Liver (tissue), 9 donors: ENCODE results near the gene DPF3. TPM values are rescaled to one million over a fixed set of nuclear protein-coding genes. Genes with fewer than 3 reads are reported as not detected.

Source experiments
- DNase-seq: peaks from one replicate; pipeline ENCODE4 v3.0.0-alpha.2; 2017; ENCODE audit warnings: low spot score
- H3K27ac ChIP-seq, 2 donors: one replicate each; pipeline ENCODE4 v1.7.0; 2013; ENCODE audit warnings: inconsistent platforms in 2 of 2, low read length in 2 of 2, control low read depth in 1 of 2, low read depth in 1 of 2, mild to moderate bottlenecking in 1 of 2
- H3K27me3 ChIP-seq, 4 donors: one replicate each; pipeline versions ENCODE4 v1.6.1 to v1.7.0; 2013; ENCODE audit warnings: low read length in 3 of 4, inconsistent platforms in 1 of 4, mild to moderate bottlenecking in 1 of 4, moderate library complexity in 1 of 4; ENCODE audit not compliant: control insufficient read depth in 4 of 4, insufficient read depth in 4 of 4
- H3K36me3 ChIP-seq, 4 donors: one replicate each; pipeline versions ENCODE4 v1.6.1 to v1.7.0; 2013; ENCODE audit warnings: low read length in 3 of 4, mild to moderate bottlenecking in 3 of 4, low read depth in 1 of 4, moderate library complexity in 1 of 4; ENCODE audit not compliant: control insufficient read depth in 4 of 4, insufficient read depth in 3 of 4
- H3K4me1 ChIP-seq, 4 donors: one replicate each; pipeline versions ENCODE4 v1.6.1 to v1.7.0; 2013; ENCODE audit warnings: low read length in 3 of 4, mild to moderate bottlenecking in 3 of 4, moderate library complexity in 1 of 4; ENCODE audit not compliant: control insufficient read depth in 4 of 4, insufficient read depth in 4 of 4
- H3K4me3 ChIP-seq, 3 donors: one replicate each; pipeline versions ENCODE4 v1.6.1 to v1.7.0; 2013; ENCODE audit warnings: low read length in 3 of 3, control low read depth in 1 of 3, low read depth in 1 of 3, mild to moderate bottlenecking in 1 of 3
- H3K9ac ChIP-seq, 2 donors: one replicate each; pipeline ENCODE4 v1.7.0; 2013; ENCODE audit warnings: low read length in 2 of 2, mild to moderate bottlenecking in 2 of 2, moderate library complexity in 2 of 2, control low read depth in 1 of 2, low read depth in 1 of 2
- H3K9me3 ChIP-seq, 4 donors: one replicate each; pipeline versions ENCODE4 v1.6.1 to v1.7.0; 2013; ENCODE audit warnings: low read length in 3 of 4; ENCODE audit not compliant: control insufficient read depth in 4 of 4
- ATF3 ChIP-seq: IDR thresholded peaks from 2 replicates; pipeline ENCODE4 v1.6.1; 2016; ENCODE audit warnings: antibody characterized with exemption
- CTCF ChIP-seq: fragments of 150-350 bp; IDR thresholded peaks from 2 replicates; pipeline ENCODE4 v1.5.1; 2017; ENCODE audit warnings: improper control_type of control experiment, low read depth, low read length; ENCODE audit not compliant: missing input control
- EGR1 ChIP-seq, 2 donors: IDR thresholded peaks; 2 replicates each; pipeline ENCODE4 v1.6.1; 2016 to 2018; ENCODE audit warnings: antibody characterized with exemption in 2 of 2, low read depth in 2 of 2
- FOXA1 ChIP-seq: IDR thresholded peaks from 2 replicates; pipeline ENCODE4 v1.6.1; 2016; ENCODE audit warnings: antibody characterized with exemption
- HNF4A ChIP-seq, 2 donors: conservative IDR thresholded peaks; 2 replicates each; pipeline ENCODE4 v1.6.1; 2016; ENCODE audit warnings: antibody characterized with exemption in 2 of 2, mild to moderate bottlenecking in 2 of 2
- HNF4G ChIP-seq: IDR thresholded peaks from 2 replicates; pipeline ENCODE4 v1.6.1; 2016; ENCODE audit warnings: antibody characterized with exemption
- JUND ChIP-seq, 2 donors: IDR thresholded peaks; 2 replicates each; pipeline ENCODE4 v1.6.1; 2016; ENCODE audit warnings: antibody characterized with exemption in 2 of 2
- MAX ChIP-seq: IDR thresholded peaks from 2 replicates; pipeline ENCODE4 v1.6.1; 2016; ENCODE audit warnings: antibody characterized with exemption
- RAD21 ChIP-seq, 2 donors: IDR thresholded peaks; 2 replicates each; pipeline ENCODE4 v1.6.1; 2016; ENCODE audit warnings: antibody characterized with exemption in 2 of 2, mild to moderate bottlenecking in 2 of 2
- REST ChIP-seq: IDR thresholded peaks from 2 replicates; pipeline ENCODE4 v1.6.1; 2016; ENCODE audit warnings: antibody characterized with exemption, mild to moderate bottlenecking
- RXRA ChIP-seq, 2 donors: IDR thresholded peaks; 2 replicates each; pipeline ENCODE4 v1.6.1; 2017 to 2018; ENCODE audit warnings: antibody characterized with exemption in 2 of 2, mild to moderate bottlenecking in 1 of 2
- TAF1 ChIP-seq: conservative IDR thresholded peaks from 2 replicates; pipeline ENCODE4 v1.6.1; 2016; ENCODE audit warnings: antibody characterized with exemption, mild to moderate bottlenecking
- YY1 ChIP-seq: IDR thresholded peaks from 2 replicates; pipeline ENCODE4 v1.6.1; 2016; ENCODE audit warnings: antibody characterized with exemption, mild to moderate bottlenecking
- ZBTB33 ChIP-seq: IDR thresholded peaks from 2 replicates; pipeline ENCODE4 v1.6.1; 2016; ENCODE audit warnings: antibody characterized with exemption
- WGBS: extraction: QIAGEN DNeasy Blood & Tissue Kit; methylation state at CpG from one replicate; pipeline ENCODE4 v1.1.7; 2013; 5-methylcytosine and 5-hydroxymethylcytosine counted together
- polyA plus RNA-seq, 2 donors: library from polyadenylated mRNA; stranded (reverse) in 1 of 2; unstranded in 1 of 2; fragments of 200-250 nt in 1 of 2; fragments of >200 nt in 1 of 2; fragmentation: Nextera tagmentation in 1 of 2; extraction: Ambion mirVana in 1 of 2; gene quantifications; one replicate each; pipeline versions ENCODE4 v1.2.1 to v1.2.3, GENCODE V29; 2013 to 2015
- total RNA-seq, 2 donors: library from RNA; depleted of rRNA; stranded (reverse); fragments of >200 nt; gene quantifications; one replicate each; pipeline ENCODE4 v1.2.3, GENCODE V29; 2014
- donor health status: healthy.
- donor health status: healthy.
- donor health status: healthy.
- donor health status: healthy.
- donor health status: healthy.

The DPF3 gene
- total and polyA plus RNA-seq, 4 donors, result 1.1 to 23.2 (median 2.5) TPM

- WGBS, result 89% methylated on average over 2 of the region's 2 CpGs
- H3K9me3 ChIP-seq, result no peaks in the 10 kb centered on the region
- peak; percentile 19 for DNase-seq
- peaks cover 0 to 16% (median 9%) of the 10 kb centered on the region in 4 donors for H3K4me1 ChIP-seq
- no peak for TF ChIP-seq JUND (IDR thresholded peaks at IDR 0.05)
- TF ChIP-seq RXRA (IDR thresholded peaks at IDR 0.05), result no peak
- no peak for TF ChIP-seq HNF4G
- TF ChIP-seq RAD21 (IDR thresholded peaks at IDR 0.05), result no peak
- H3K9ac ChIP-seq, result no peak overlapping the region
- no peak overlapping the region for H3K27ac ChIP-seq
- no peaks in the 10 kb centered on the region for H3K36me3 ChIP-seq
- no peak overlapping the region for H3K4me3 ChIP-seq
- no peaks in the 10 kb centered on the region for H3K27me3 ChIP-seq
Observed at GRCh38 chr14:72610831-72611200, 283.1 kb downstream of the DPF3 start.

GRCh38 chr14:72610096-72610830, 283.6 kb downstream of the DPF3 start:
- DNase-seq, result peak; percentile 22
- no peaks in the 10 kb centered on the region for H3K9me3 ChIP-seq
- H3K9ac ChIP-seq, result no peak overlapping the region
- peaks cover 0 to 16% (median 9%) of the 10 kb centered on the region in 4 donors for H3K4me1 ChIP-seq
- 95% methylated on average over 12 of the region's 12 CpGs for WGBS
- no peak overlapping the region for H3K4me3 ChIP-seq
- no peaks in the 10 kb centered on the region for H3K27me3 ChIP-seq
- no peaks in the 10 kb centered on the region for H3K36me3 ChIP-seq
- no peak overlapping the region for H3K27ac ChIP-seq
- no peak for TF ChIP-seq HNF4G
- TF ChIP-seq ATF3, result no peak
- no peak for TF ChIP-seq CTCF
- no peak for TF ChIP-seq RXRA (IDR thresholded peaks at IDR 0.05)
- no peak for TF ChIP-seq TAF1
- TF ChIP-seq FOXA1, result no peak
- no peak for TF ChIP-seq REST
- TF ChIP-seq YY1, result no peak

GRCh38 chr14:72609205-72609916, 284.5 kb downstream of the DPF3 start:
- Histone ChIP-seq H3K9ac (no peak overlapping the region), H3K36me3 (no peaks in the 10 kb centered on the region), H3K27me3 (no peaks in the 10 kb centered on the region), H3K4me3 (no peak overlapping the region), H3K4me1 (peaks cover 0 to 16% (median 9%) of the 10 kb centered on the region in 4 donors), H3K27ac (no peak overlapping the region), H3K9me3 (no peaks in the 10 kb centered on the region)
- 91% methylated on average over 12 of the region's 12 CpGs for WGBS
- DNase-seq, result peak; percentile 20
- no peak for TF ChIP-seq HNF4A (conservative IDR thresholded peaks at IDR 0.05)
- TF ChIP-seq ATF3, result no peak
- no peak for TF ChIP-seq YY1
- no peak for TF ChIP-seq RXRA (IDR thresholded peaks at IDR 0.05)
- TF ChIP-seq JUND (IDR thresholded peaks at IDR 0.05), result no peak
- no peak for TF ChIP-seq MAX
- no peak for TF ChIP-seq EGR1 (IDR thresholded peaks at IDR 0.05; ENCODE audit: low read depth in 2 of 2)
- TF ChIP-seq ZBTB33, result no peak
- TF ChIP-seq TAF1, result no peak
